ENCODE results near the gene NR3C1.

Gene NR3C1

GRCh38 chr5:143374496-143375217, 28.8 kb downstream of the NR3C1 start:
- Histone ChIP-seq H3K4me1 (ENCODE audit: insufficient read depth, low read length) (peaks cover 24% of the 10 kb centered on the region), H3K9me3 (ENCODE audit: control insufficient read depth, insufficient read depth, low read length) (no peaks in the 10 kb centered on the region), H3K36me3 (ENCODE audit: insufficient read depth, low read length) (no peaks in the 10 kb centered on the region), H3K9ac (ENCODE audit: low read depth, low read length) (no peak overlapping the region)

- Histone ChIP-seq H3K9me3 (ENCODE audit: control insufficient read depth, insufficient read depth, low read length) (no peaks in the 10 kb centered on the region), H3K4me1 (ENCODE audit: insufficient read depth, low read length) (peaks cover 18% of the 10 kb centered on the region), H3K36me3 (ENCODE audit: insufficient read depth, low read length) (no peaks in the 10 kb centered on the region), H3K9ac (ENCODE audit: low read depth, low read length) (no peak overlapping the region)
Measured at GRCh38 chr5:143373076-143373475, 30.4 kb downstream of the NR3C1 start.

DNA sequence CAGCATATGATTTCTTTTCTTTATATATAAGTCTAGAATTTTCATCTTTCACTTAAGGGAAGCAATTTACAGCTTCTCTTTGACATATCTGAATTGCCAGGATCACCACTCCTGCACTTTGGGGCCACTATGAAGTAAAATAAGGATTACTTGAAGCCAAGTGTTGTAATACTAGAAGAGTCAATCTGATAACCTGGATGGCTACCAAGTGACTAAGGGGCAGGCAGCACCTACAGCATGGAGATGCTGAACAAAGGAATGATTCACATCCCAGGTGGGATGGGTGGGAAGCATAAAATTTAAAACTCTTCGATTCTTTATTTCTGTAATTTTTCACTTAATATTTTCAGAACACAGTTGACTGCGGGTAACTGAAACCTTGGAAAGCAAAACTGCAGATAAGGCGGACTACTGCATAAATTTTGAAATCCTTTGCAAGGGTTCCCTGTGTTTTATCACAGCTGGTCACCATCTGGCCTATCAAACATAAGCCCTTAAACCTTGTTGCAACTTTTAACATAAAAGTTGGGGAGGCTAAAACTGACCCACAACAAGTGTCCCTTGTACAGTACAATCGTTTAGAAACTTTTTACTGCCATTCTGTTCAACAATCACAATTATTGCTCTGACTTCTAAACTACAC, 31.2 kb downstream of the NR3C1 start:
- no peak overlapping the region for H3K9ac ChIP-seq (ENCODE audit: low read depth, low read length)
- peaks cover 14% of the 10 kb centered on the region for H3K4me1 ChIP-seq (ENCODE audit: insufficient read depth, low read length)
- H3K36me3 ChIP-seq (ENCODE audit: insufficient read depth, low read length) = no peaks in the 10 kb centered on the region
- no peaks in the 10 kb centered on the region for H3K9me3 ChIP-seq (ENCODE audit: control insufficient read depth, insufficient read depth, low read length)

DNA sequence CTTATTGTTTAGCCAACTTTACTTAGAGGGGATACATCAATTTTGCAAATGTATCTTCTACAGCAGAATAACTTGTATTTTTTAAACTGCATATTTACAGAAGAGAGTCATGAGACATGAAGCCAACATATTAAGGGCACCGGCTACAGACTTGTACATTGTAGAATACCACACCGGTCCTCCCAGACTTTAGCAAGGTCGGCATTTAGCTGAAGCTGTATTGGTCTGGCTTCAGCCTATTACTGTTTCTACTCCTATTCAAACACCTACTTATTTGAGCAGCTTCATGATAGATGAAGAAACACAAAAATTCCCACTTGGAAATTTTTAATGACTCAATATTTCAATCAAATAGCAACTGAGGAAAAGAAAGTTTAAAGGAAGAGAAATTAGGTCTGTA, 33.0 kb downstream of the NR3C1 start:
- Histone ChIP-seq H3K36me3 (ENCODE audit: insufficient read depth, low read length) (no peaks in the 10 kb centered on the region), H3K4me1 (ENCODE audit: insufficient read depth, low read length) (no peaks in the 10 kb centered on the region)

DNA sequence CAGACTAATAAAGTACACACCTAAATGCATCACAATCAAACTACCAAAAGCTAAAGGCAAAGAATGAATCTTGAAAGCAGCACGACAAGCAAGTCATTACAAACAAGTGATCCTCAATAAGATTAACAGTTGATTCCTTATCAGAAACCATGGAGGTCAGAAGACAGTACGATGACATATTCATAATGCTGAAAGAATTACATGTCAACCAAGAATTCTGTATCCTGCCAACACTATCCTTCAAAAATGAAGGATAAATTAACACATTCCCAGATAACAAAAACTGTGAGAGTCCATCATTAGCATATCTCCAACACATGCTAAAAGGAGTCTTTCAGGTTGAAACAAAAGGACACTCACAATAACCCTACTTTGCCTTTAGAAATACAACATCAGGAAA, 39.4 kb downstream of the NR3C1 start:
- peaks cover 4% of the 10 kb centered on the region; the same call in 1 of the 2 replicates for H3K4me1 ChIP-seq (ENCODE audit: insufficient read depth, low read length)
- peaks cover 10% of the 10 kb centered on the region; the same call in 1 of the 2 replicates for H3K9me3 ChIP-seq (ENCODE audit: control insufficient read depth, insufficient read depth, low read length)
- no peak overlapping the region for H3K9ac ChIP-seq (ENCODE audit: low read depth, low read length)
- no peaks in the 10 kb centered on the region for H3K36me3 ChIP-seq (ENCODE audit: insufficient read depth, low read length)

More for the DNA sequence above, 33.0 kb downstream of the NR3C1 start:
- Histone ChIP-seq H3K9me3 (ENCODE audit: control insufficient read depth, insufficient read depth, low read length) (no peaks in the 10 kb centered on the region), H3K9ac (ENCODE audit: low read depth, low read length) (no peak overlapping the region)

GRCh38 chr5:143362664-143363227, 40.7 kb downstream of the NR3C1 start:
- Histone ChIP-seq H3K4me1 (ENCODE audit: insufficient read depth, low read length) (peaks cover 4% of the 10 kb centered on the region; the same call in 1 of the 2 replicates), H3K36me3 (ENCODE audit: insufficient read depth, low read length) (no peaks in the 10 kb centered on the region), H3K9me3 (ENCODE audit: control insufficient read depth, insufficient read depth, low read length) (peaks cover 10% of the 10 kb centered on the region; the same call in 1 of the 2 replicates), H3K9ac (ENCODE audit: low read depth, low read length) (no peak overlapping the region)

GRCh38 chr5:143361438-143361837, 42.0 kb downstream of the NR3C1 start:
- H3K9me3 ChIP-seq (ENCODE audit: control insufficient read depth, insufficient read depth, low read length) = peaks cover 10% of the 10 kb centered on the region; the same call in 1 of the 2 replicates
- H3K4me1 ChIP-seq (ENCODE audit: insufficient read depth, low read length) = peaks cover 4% of the 10 kb centered on the region; the same call in 1 of the 2 replicates
- no peak overlapping the region for H3K9ac ChIP-seq (ENCODE audit: low read depth, low read length)
- no peaks in the 10 kb centered on the region for H3K36me3 ChIP-seq (ENCODE audit: insufficient read depth, low read length)

- H3K9ac ChIP-seq (ENCODE audit: low read depth, low read length) = no peak overlapping the region
- H3K36me3 ChIP-seq (ENCODE audit: insufficient read depth, low read length) = no peaks in the 10 kb centered on the region
- H3K9me3 ChIP-seq (ENCODE audit: control insufficient read depth, insufficient read depth, low read length) = peaks cover 10% of the 10 kb centered on the region; the same call in 1 of the 2 replicates
- H3K4me1 ChIP-seq (ENCODE audit: insufficient read depth, low read length) = peaks cover 4% of the 10 kb centered on the region; the same call in 1 of the 2 replicates
Measured at GRCh38 chr5:143360755-143361154, 42.7 kb downstream of the NR3C1 start.

DNA sequence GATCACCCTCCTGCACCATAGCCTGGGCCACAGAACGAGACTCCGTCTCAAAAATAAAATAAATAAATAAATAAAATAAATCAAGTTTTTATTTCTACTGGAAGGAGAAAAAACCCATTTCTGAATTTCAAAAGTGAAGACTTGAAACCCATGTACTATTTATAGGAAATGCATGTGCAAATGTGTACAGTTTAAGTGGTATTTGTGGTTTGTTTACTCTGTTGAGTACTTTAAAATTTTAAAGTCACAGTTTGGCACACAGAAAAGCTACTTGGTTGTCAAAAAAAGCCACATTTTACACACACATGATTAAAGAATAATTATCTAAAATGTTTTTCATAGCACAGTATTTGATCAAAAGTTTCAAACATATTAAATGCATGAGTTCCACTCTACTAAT, 43.6 kb downstream of the NR3C1 start:
- no peaks in the 10 kb centered on the region for H3K36me3 ChIP-seq (ENCODE audit: insufficient read depth, low read length)
- H3K9ac ChIP-seq (ENCODE audit: low read depth, low read length) = no peak overlapping the region
- peaks cover 10% of the 10 kb centered on the region; the same call in 1 of the 2 replicates for H3K9me3 ChIP-seq (ENCODE audit: control insufficient read depth, insufficient read depth, low read length)
- H3K4me1 ChIP-seq (ENCODE audit: insufficient read depth, low read length) = peaks cover 4% of the 10 kb centered on the region; the same call in 1 of the 2 replicates

DNA sequence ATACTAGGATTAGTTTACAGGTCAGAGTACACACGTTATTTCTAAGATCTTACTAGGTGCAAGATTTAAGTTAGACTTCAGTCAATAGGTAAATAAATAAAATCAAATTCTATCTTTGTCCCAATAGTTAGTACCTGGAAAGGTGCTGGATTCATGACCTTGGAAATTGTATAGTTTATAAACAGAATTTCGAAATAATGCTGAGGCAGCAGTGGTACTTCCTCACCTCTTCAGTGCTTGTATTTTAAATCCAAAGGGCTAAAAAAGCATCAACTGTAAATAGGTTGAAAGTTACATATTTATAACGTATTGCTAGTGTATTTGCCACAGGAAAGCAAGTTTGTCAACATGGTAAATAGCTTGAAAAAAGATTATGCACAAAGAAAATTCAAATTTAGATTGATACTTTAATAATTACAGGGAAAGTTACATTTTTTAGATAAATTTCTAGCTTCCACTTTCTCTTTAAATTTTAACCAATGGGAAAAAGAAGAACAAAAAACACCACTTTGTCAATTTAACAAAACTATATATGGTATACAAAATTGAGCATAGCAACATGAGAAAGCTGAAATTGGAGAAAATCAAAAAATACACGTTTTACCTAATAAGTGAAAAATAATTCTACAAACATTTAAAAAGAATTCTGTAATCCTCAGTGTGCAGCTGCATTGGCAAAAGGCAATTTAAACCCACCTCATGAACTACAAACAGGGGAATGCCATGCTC, 46.5 kb downstream of the NR3C1 start:
- peaks cover 4% of the 10 kb centered on the region; the same call in 1 of the 2 replicates for H3K4me1 ChIP-seq (ENCODE audit: insufficient read depth, low read length)

GRCh38 chr5:143355710-143356109, 47.8 kb downstream of the NR3C1 start:
- Histone ChIP-seq H3K4me1 (ENCODE audit: insufficient read depth, low read length) (peaks cover 4% of the 10 kb centered on the region; the same call in 1 of the 2 replicates), H3K9me3 (ENCODE audit: control insufficient read depth, insufficient read depth, low read length) (no peaks in the 10 kb centered on the region), H3K9ac (ENCODE audit: low read depth, low read length) (no peak overlapping the region), H3K36me3 (ENCODE audit: insufficient read depth, low read length) (no peaks in the 10 kb centered on the region)

More for the DNA sequence above, 46.5 kb downstream of the NR3C1 start:
- no peaks in the 10 kb centered on the region for H3K36me3 ChIP-seq (ENCODE audit: insufficient read depth, low read length)
- H3K9me3 ChIP-seq (ENCODE audit: control insufficient read depth, insufficient read depth, low read length) = no peaks in the 10 kb centered on the region
- H3K9ac ChIP-seq (ENCODE audit: low read depth, low read length) = no peak overlapping the region

DNA sequence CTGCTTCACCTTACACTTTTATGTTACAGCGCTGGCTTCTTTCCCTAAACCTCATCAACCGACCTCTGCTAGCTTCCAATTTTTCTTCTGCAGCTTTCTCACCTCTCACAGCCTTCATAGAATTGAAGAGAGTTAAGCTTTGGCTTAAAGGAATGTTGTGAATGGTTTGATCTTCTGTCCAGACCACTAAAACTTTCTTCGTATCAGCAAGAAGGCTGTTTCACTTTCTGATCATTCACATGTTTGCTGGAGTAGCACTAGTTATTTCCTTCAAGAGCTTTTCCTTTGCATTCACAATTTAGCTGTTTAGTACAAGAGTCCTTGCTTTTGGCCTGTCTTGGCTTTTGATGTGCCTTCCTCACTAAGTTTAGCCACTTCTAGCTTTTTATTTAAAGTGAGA, 49.5 kb downstream of the NR3C1 start:
- H3K4me1 ChIP-seq (ENCODE audit: insufficient read depth, low read length) = no peaks in the 10 kb centered on the region
- no peaks in the 10 kb centered on the region for H3K9me3 ChIP-seq (ENCODE audit: control insufficient read depth, insufficient read depth, low read length)
- H3K36me3 ChIP-seq (ENCODE audit: insufficient read depth, low read length) = no peaks in the 10 kb centered on the region
- no peak overlapping the region for H3K9ac ChIP-seq (ENCODE audit: low read depth, low read length)

DNA sequence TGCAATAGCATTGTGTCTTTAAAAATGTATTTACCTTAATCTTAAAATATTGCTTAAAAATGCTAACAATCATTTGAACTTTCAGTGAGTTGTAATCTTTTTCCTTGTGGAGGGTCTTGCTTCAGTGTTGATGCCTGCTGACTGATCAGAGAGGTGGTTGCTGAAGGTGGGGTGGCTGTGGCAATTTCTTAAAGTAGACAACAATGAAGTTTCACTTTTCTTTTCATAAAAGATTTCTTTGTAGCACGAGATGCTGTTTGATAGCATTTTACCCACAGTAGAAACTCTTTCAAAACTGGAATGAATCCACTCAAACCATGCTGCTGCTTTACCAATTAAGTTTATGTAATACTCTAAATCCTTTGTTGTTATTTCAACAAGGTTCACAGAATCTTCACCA, 50.8 kb downstream of the NR3C1 start:
- Histone ChIP-seq H3K4me1 (ENCODE audit: insufficient read depth, low read length) (no peaks in the 10 kb centered on the region; the same call in 1 of the 2 replicates), H3K9ac (ENCODE audit: low read depth, low read length) (no peak overlapping the region), H3K9me3 (ENCODE audit: control insufficient read depth, insufficient read depth, low read length) (no peaks in the 10 kb centered on the region), H3K36me3 (ENCODE audit: insufficient read depth, low read length) (no peaks in the 10 kb centered on the region)
